Measurements from ENCODE around the gene CGA. TPM values are rescaled to one million over a fixed set of nuclear protein-coding genes. Genes with fewer than 3 reads are reported as not detected.

The CGA gene
- total and polyA plus RNA-seq, 4 donors = not detected

- no peaks in the 10 kb centered on the region for H3K4me1 ChIP-seq (ENCODE audit: control insufficient read depth in 4 of 4, insufficient read depth in 4 of 4, low read length in 3 of 4)
- TF ChIP-seq YY1 (IDR thresholded peaks at IDR 0.05) (no peak), TAF1 (conservative IDR thresholded peaks at IDR 0.05) (no peak), NR2F2 (IDR thresholded peaks at IDR 0.05) (no peak), ATF3 (IDR thresholded peaks at IDR 0.05) (no peak), ZBTB33 (IDR thresholded peaks at IDR 0.05) (no peak), HNF4G (IDR thresholded peaks at IDR 0.05) (no peak), RAD21 (IDR thresholded peaks at IDR 0.05) (no peak), GABPA (IDR thresholded peaks at IDR 0.05 in 1 of 2, conservative IDR thresholded peaks at IDR 0.05 in 1 of 2) (no peak), FOXA2 (IDR thresholded peaks at IDR 0.05) (no peak), REST (IDR thresholded peaks at IDR 0.05) (no peak), JUND (IDR thresholded peaks at IDR 0.05) (no peak), SP1 (IDR thresholded peaks at IDR 0.05) (no peak)
- H3K27me3 ChIP-seq (ENCODE audit: control insufficient read depth in 4 of 4, insufficient read depth in 4 of 4, low read length in 3 of 4) = no peaks in the 10 kb centered on the region
- DNase-seq (ENCODE audit: low spot score) = no peak
- no peaks in the 10 kb centered on the region for H3K9me3 ChIP-seq (ENCODE audit: control insufficient read depth in 4 of 4, low read length in 3 of 4)
- no peak overlapping the region for H3K4me3 ChIP-seq (ENCODE audit: low read depth in 1 of 3, low read length in 3 of 3)
- no peak overlapping the region for H3K9ac ChIP-seq (ENCODE audit: low read depth in 1 of 2, low read length in 2 of 2)
- H3K36me3 ChIP-seq (ENCODE audit: control insufficient read depth in 4 of 4, insufficient read depth in 3 of 4, low read depth in 1 of 4, low read length in 3 of 4) = no peaks in the 10 kb centered on the region
- H3K27ac ChIP-seq (ENCODE audit: low read depth in 1 of 2, low read length in 2 of 2) = no peak overlapping the region
Measured at GRCh38 chr6:87093199-87093598, 1.7 kb downstream of the CGA start.

DNA sequence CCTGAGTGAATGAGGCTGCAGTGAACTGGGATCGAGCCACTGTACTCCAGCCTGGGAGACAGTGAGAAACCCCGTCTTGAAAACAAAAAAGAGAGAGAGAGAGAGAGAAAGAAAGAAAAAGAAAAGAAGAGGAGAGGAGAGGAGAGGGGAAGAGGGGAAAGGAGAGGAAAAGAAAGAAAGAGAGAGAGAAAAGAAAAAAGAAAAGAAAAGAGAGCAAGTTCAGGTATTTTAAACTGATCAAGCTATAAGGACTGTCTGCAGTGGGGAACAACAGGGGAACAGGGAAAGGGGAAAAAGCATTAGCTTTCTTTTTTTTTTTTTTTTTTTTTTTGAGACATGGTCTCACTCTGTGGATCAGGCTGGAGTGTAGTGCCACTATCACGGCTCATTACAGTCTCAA lies 2.5 kb downstream of the CGA start:
- H3K27me3 ChIP-seq (ENCODE audit: control insufficient read depth in 4 of 4, insufficient read depth in 4 of 4, low read length in 3 of 4) = no peaks in the 10 kb centered on the region
- no peak for TF ChIP-seq GABPA (IDR thresholded peaks at IDR 0.05 in 1 of 2, conservative IDR thresholded peaks at IDR 0.05 in 1 of 2)
- TF ChIP-seq SP1 (IDR thresholded peaks at IDR 0.05) = no peak
- no peak for TF ChIP-seq REST (IDR thresholded peaks at IDR 0.05)
- no peaks in the 10 kb centered on the region for H3K4me1 ChIP-seq (ENCODE audit: control insufficient read depth in 4 of 4, insufficient read depth in 4 of 4, low read length in 3 of 4)
- H3K9me3 ChIP-seq (ENCODE audit: control insufficient read depth in 4 of 4, low read length in 3 of 4) = no peaks in the 10 kb centered on the region
- H3K9ac ChIP-seq (ENCODE audit: low read depth in 1 of 2, low read length in 2 of 2) = no peak overlapping the region
- H3K36me3 ChIP-seq (ENCODE audit: control insufficient read depth in 4 of 4, insufficient read depth in 3 of 4, low read depth in 1 of 4, low read length in 3 of 4) = no peaks in the 10 kb centered on the region
- H3K4me3 ChIP-seq (ENCODE audit: low read depth in 1 of 3, low read length in 3 of 3) = no peak overlapping the region
- no peak overlapping the region for H3K27ac ChIP-seq (ENCODE audit: low read depth in 1 of 2, low read length in 2 of 2)
- no peak for DNase-seq (ENCODE audit: low spot score)
- 72% methylated on average over 3 of the region's 3 CpGs for WGBS

All from liver (tissue), 9 donors.